ENCODE results near the gene KAT5.
"Not testable (repeated sequence)": the region's sequence is repeated elsewhere in the genome, so short reads cannot be mapped to it uniquely, and the experiment has no call there.

Gene KAT5

DNA sequence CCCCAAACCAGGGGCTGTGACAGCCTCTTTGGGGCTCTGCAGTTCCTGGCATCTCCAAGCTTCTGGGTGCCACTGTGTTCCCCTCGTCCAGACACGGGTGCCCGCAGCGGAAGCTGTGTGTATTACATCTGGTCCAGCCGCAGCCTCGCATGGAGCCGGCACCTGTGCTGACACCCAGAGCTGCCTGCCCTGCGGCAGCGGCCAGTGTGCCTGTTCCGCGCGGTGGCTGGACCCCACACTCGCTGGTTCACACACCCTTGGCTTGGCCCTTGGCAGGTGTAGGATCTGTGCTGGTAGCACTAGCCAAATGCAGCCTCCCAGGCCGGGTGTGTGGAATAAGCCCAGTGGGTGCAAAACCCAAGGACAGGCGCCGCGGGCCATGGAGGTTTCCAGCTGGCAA lies 33.0 kb downstream of the KAT5 start:
- no peak for DNase-seq

DNA sequence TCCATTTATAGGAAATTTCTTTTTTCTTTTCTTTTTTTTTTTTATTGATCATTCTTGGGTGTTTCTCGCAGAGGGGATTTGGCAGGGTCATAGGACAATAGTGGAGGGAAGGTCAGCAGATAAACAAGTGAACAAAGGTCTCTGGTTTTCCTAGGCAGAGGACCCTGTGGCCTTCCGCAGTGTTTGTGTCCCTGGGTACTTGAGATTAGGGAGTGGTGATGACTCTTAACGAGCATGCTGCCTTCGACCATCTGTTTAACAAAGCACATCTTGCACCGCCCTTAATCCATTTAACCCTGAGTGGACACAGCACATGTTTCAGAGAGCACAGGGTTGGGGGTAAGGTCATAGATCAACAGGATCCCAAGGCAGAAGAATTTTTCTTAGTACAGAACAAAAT lies 50.1 kb downstream of the KAT5 start:
- not testable (repeated sequence) for DNase-seq

DNA sequence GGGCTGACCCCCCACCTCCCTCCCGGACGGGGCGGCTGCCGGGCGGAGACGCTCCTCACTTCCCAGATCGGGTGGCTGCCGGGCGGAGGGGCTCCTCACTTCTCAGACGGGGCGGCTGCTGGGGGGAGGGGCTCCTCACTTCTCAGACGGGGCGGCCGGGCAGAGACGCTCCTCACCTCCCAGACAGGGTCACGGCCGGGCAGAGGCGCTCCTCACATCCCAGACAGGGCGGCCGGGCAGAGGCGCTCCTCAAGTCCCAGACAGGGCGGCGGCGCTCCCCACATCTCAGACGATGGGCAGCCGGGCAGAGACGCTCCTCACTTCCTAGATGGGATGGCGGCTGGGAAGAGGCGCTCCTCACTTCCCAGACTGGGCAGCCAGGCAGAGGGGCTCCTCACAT lies 50.8 kb downstream of the KAT5 start:
- DNase-seq: not testable (repeated sequence)

DNA sequence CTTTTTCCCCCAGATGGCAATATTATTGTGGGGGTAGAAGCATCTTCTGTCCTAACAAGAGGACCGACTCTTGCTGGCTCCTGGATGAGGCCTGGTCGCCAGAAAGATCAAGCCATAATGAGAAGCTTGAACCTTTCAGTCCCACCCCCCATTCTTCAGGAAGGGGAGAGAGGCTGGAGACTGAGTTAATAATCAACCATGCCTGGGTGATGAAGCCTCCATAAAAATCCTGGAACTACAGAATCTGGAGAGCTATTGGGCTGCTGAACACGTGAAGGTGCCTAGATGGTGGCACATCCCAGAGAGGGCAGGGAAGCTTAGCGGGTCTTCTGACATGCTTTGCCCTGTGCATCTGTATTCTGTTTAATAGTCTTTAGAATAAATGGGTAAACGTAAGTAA lies 52.4 kb downstream of the KAT5 start:
- DNase-seq: no peak

DNA sequence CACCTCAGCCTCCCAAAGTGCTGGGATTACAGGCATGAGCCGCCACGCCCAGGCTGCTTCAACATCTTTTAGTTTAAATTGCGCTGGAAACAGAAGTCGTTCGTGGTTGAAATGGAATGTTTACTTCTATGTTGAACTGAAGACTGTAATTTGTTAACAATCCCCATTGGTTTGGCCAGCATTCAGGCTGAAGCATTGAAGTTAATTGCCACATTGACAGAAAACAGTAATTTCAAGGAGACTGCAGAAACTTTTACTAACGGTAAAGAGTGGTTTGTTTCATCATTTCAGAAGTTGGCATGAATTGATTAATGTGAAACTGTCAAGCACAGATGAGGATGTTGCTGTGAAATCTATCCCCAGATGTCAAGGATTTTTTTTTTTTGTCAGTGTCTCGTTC lies 54.5 kb downstream of the KAT5 start:
- no peak for DNase-seq

DNA sequence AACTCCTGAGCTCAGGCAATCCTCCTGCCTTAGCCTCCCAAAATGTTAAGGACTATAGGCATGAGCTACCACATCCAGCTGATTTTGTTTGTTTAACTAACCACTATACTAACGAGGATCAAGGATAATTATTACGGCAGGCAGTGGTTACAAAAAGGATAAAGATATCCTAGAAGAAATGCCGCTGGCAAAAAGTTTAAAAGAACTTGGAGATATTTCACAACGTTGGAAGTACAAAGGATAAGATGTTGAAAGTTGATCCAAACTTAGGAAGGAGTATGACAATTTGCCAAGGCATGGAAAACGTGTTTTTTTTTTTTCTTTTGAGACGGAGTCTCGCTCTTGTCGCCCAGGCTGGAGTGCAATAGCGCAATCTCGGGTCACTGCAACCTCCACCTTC lies 55.4 kb downstream of the KAT5 start:
- DNase-seq: no peak

DNA sequence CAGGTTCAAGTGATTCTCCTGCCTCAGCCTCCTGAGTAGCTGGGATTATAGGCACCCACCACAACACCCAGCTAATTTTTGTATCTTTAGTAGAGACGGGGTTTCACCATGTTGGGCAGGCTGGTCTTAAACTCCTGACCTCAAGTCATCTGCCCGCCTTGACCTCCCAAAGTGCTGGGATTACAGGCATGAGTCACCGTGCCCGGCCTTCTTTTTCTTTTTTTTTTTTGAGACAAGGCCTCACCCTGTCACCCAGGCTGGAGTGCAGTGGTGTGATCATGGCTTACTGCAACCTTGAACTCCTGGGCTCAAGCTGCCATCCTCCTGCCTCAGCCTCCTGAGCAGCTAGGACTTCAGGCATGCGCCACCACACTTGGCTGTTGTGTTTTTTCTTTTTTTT lies 55.8 kb downstream of the KAT5 start:
- not testable (repeated sequence) for DNase-seq

All from midbrain (tissue), 1 donor.